ENCODE measurements around the gene GLIPR1L2. TPM values are rescaled to one million over a fixed set of nuclear protein-coding genes. Genes with fewer than 3 reads are reported as not detected.
"Not testable (repeated sequence)": the region's sequence is repeated elsewhere in the genome, so short reads cannot be mapped to it uniquely, and the experiment has no call there.

The GLIPR1L2 gene
- 1 to 10 TPM in 4 of 6 donors, under 1 TPM in 2; 0.34 to 9.4 (median 2.8) TPM for total RNA-seq

GRCh38 chr12:75390899-75391538 is at the start of gene GLIPR1L2:
GLIPR1L2 (plus strand) TSS chr12:75391089; CDS start chr12:75391117, 28 bp downstream.
- H3K27ac ChIP-seq: peak within 1 kb of the TSS; percentile 84 to 93 (median 92)
- H3K36me3 ChIP-seq: no peaks in the 10 kb centered on the region
- TF ChIP-seq POLR2AphosphoS5 (IDR thresholded peaks at IDR 0.05) (peak; percentile 75 to 95), EP300 (IDR thresholded peaks at IDR 0.05) (no peak), POLR2A (IDR thresholded peaks at IDR 0.05) (peak in 3 of 4 donors; percentile 54 to 80 (median 71)), CTCF (IDR thresholded peaks at IDR 0.05) (peak; percentile 73 to 93 (median 87))
- H3K27me3 ChIP-seq: no peaks in the 10 kb centered on the region
- H3K9me3 ChIP-seq: no peaks in the 10 kb centered on the region
- peak; percentile 96 to 98 for DNase-seq
- peaks cover 5 to 18% (median 16%) of the 10 kb centered on the region in 4 donors for H3K4me1 ChIP-seq
- ATAC-seq (ENCODE audit: low FRiP score in 2 of 2): peak; percentile 100
- H3K4me3 ChIP-seq: peak within 1 kb of the TSS; percentile 46 to 62 (median 52)
- 2 to 4% methylated on average over 19 to 25 of the region's 36 CpGs for WGBS, 2 donors

GRCh38 chr12:75341873-75342272 is 49.0 kb upstream of the GLIPR1L2 start:
- DNase-seq (no peak), ATAC-seq (ENCODE audit: low FRiP score in 2 of 2) (no peak)
- Histone ChIP-seq H3K4me1 (no peaks in the 10 kb centered on the region), H3K36me3 (no peaks in the 10 kb centered on the region), H3K9me3 (no peaks in the 10 kb centered on the region), H3K27ac (no peak overlapping the region), H3K27me3 (no peaks in the 10 kb centered on the region), H3K4me3 (no peak overlapping the region)
- WGBS, 2 donors: 93 to 99% methylated on average over 5 of the region's 5 CpGs
- TF ChIP-seq EP300 (IDR thresholded peaks at IDR 0.05) (no peak), POLR2A (IDR thresholded peaks at IDR 0.05) (no peak), POLR2AphosphoS5 (IDR thresholded peaks at IDR 0.05) (no peak), CTCF (IDR thresholded peaks at IDR 0.05) (no peak)

GRCh38 chr12:75345531-75345930 is 45.4 kb upstream of the GLIPR1L2 start:
- TF ChIP-seq EP300 (IDR thresholded peaks at IDR 0.05): no peak
- TF ChIP-seq POLR2A (IDR thresholded peaks at IDR 0.05): no peak
- Histone ChIP-seq H3K9me3 (no peaks in the 10 kb centered on the region), H3K36me3 (no peaks in the 10 kb centered on the region), H3K27me3 (no peaks in the 10 kb centered on the region), H3K27ac (no peak overlapping the region), H3K4me3 (no peak overlapping the region), H3K4me1 (no peaks in the 10 kb centered on the region)
- ATAC-seq (ENCODE audit: low FRiP score in 2 of 2): no peak
- WGBS, 2 donors: 79 to 82% methylated on average over 2 of the region's 2 CpGs
- no peak for DNase-seq

- WGBS, 2 donors: 86 to 94% methylated on average over 6 of the region's 6 CpGs
- not testable (repeated sequence) for H3K27me3 ChIP-seq; H3K4me3 ChIP-seq; DNase-seq; H3K27ac ChIP-seq; H3K9me3 ChIP-seq; ATAC-seq (ENCODE audit: low FRiP score in 2 of 2); H3K36me3 ChIP-seq; H3K4me1 ChIP-seq
Measured at GRCh38 chr12:75346215-75346614, 44.7 kb upstream of the GLIPR1L2 start.

- peak in 1 of 2 donors; percentile 7 for DNase-seq
- Histone ChIP-seq H3K4me3 (no peak overlapping the region), H3K4me1 (no peaks in the 10 kb centered on the region), H3K27ac (no peak overlapping the region), H3K9me3 (peaks cover 0 to 4% (median 1%) of the 10 kb centered on the region in 4 donors), H3K27me3 (no peaks in the 10 kb centered on the region), H3K36me3 (no peaks in the 10 kb centered on the region)
- TF ChIP-seq POLR2A (IDR thresholded peaks at IDR 0.05): no peak
- no peak for TF ChIP-seq POLR2AphosphoS5 (IDR thresholded peaks at IDR 0.05)
- no peak for TF ChIP-seq CTCF (IDR thresholded peaks at IDR 0.05)
- TF ChIP-seq EP300 (IDR thresholded peaks at IDR 0.05): no peak
- ATAC-seq (ENCODE audit: low FRiP score in 2 of 2): peak in 1 of 2 donors; percentile 40
- WGBS, 2 donors: 89 to 92% methylated on average over 4 of the region's 4 CpGs
Measured at GRCh38 chr12:75349946-75350345, 40.9 kb upstream of the GLIPR1L2 start.

GRCh38 chr12:75350413-75350812 is 40.5 kb upstream of the GLIPR1L2 start:
- 89 to 95% methylated on average over 2 of the region's 2 CpGs for WGBS, 2 donors
- Histone ChIP-seq H3K27ac (no peak overlapping the region), H3K27me3 (no peaks in the 10 kb centered on the region), H3K9me3 (peaks cover 0 to 4% (median 1%) of the 10 kb centered on the region in 4 donors), H3K4me3 (no peak overlapping the region), H3K4me1 (no peaks in the 10 kb centered on the region), H3K36me3 (no peaks in the 10 kb centered on the region)
- DNase-seq: no peak
- TF ChIP-seq CTCF (IDR thresholded peaks at IDR 0.05): no peak
- no peak for TF ChIP-seq EP300 (IDR thresholded peaks at IDR 0.05)
- TF ChIP-seq POLR2A (IDR thresholded peaks at IDR 0.05): no peak
- no peak for TF ChIP-seq POLR2AphosphoS5 (IDR thresholded peaks at IDR 0.05)
- ATAC-seq (ENCODE audit: low FRiP score in 2 of 2): peak in 1 of 2 donors; percentile 15
